ENCODE results near the gene MAGEB16.

DNA sequence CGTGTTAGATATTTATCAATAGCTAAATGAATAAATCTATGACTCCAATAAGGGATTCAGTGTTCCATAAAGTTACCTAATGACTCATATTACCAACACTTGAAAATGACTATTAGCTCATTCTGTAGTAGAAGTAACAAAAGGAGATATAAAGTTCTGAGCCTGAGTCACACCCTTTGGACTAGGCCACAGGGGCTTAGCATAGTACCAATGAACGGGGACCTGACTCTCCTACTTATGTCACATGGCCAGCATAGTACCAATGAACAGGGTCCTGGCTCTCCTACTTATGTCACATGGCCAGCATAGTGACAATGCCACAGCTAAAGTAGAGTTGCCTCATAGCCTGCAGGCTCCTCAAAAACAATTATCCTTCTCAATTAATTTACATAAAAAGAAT, 43.7 kb downstream of the MAGEB16 start:
- TF ChIP-seq, protein P1, sequence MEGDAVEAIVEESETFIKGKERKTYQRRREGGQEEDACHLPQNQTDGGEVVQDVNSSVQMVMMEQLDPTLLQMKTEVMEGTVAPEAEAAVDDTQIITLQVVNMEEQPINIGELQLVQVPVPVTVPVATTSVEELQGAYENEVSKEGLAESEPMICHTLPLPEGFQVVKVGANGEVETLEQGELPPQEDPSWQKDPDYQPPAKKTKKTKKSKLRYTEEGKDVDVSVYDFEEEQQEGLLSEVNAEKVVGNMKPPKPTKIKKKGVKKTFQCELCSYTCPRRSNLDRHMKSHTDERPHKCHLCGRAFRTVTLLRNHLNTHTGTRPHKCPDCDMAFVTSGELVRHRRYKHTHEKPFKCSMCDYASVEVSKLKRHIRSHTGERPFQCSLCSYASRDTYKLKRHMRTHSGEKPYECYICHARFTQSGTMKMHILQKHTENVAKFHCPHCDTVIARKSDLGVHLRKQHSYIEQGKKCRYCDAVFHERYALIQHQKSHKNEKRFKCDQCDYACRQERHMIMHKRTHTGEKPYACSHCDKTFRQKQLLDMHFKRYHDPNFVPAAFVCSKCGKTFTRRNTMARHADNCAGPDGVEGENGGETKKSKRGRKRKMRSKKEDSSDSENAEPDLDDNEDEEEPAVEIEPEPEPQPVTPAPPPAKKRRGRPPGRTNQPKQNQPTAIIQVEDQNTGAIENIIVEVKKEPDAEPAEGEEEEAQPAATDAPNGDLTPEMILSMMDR (IDR thresholded peaks at IDR 0.05) = no peak
- no peak for TF ChIP-seq POLR2A (IDR thresholded peaks at IDR 0.05)

All from body of pancreas (tissue), 4 donors.